HG02571 (cell line): ENCODE data around the gene FNDC3B.

ENCODE experiments used
- ATAC-seq: cut with Tn5 transposase; IDR thresholded peaks from one replicate; pipeline ENCODE4 v1.9.1; 2021; ENCODE audit warnings: mild to moderate bottlenecking, moderate library complexity; ENCODE audit not compliant: unreplicated experiment

The FNDC3B gene

GRCh38 chr3:172276103-172276502 lies 236.7 kb downstream of the FNDC3B start:
- ATAC-seq, result no peak

DNA sequence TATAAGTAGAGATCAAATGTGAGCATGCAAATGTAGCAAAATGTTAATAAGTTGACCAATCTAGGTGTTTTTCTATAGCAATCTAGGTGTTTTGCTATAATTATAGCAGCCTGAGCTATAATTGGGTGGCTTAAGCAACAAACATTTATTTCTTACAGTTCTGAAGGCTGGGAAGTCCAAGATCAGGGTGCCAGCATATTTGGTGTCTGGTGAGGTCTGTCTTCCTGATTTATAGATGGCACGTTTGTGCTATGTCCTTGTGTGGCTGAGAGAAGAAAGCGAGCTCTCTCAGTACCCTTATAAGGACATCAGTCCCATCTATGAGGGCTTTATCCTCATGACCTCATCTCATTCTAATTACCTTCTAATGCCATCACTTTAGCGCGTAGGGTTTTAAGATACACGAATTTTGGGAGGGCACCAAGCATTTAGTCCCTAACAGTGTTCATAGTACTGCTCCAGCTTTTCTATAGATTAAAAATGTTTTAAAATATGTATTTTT lies 237.8 kb downstream of the FNDC3B start:
- no peak for ATAC-seq

- ATAC-seq, result no peak
These were observed 239.8 kb downstream of the FNDC3B start for GRCh38 chr3:172279191-172279640.

DNA sequence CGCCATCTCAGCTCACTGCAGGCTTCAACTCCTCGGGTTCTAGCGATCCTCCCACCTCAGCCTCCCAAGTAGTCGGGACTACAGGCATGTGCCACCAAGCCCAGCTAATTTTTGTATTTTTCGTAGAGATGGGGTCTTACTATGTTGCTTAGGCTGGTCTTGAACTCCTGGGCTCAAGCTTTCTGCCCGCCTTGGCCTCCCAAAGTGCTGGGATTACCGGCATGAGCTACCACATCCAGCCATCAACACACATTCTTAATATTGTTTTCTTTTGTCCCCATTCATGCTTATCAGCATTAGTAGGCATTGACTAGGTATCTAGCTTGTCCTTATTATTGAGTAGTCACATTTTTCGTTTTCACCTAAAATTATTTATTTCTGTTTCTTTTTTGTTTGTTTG lies 240.6 kb downstream of the FNDC3B start:
- no peak for ATAC-seq

GRCh38 chr3:172280406-172281051 lies 241.2 kb downstream of the FNDC3B start:
- no peak for ATAC-seq

DNA sequence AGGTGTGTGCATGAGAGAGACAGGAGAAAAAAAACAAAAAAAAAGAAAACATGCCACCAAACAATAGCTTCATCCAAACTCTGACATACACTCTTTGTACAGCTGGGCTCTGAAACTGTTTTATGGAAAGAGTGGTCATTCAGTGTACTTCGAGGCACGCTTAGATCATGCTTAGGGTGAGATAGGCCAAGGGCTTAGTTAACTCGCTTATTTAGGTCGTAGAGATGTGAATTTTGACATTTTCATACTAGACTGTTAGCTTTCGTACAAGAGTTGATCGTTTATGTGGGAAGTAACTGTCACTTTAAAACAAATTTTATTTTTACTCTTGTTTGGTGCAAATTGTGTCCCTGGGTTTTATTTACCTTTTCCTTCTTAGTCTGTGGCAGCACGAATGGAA lies 242.5 kb downstream of the FNDC3B start:
- no peak for ATAC-seq

DNA sequence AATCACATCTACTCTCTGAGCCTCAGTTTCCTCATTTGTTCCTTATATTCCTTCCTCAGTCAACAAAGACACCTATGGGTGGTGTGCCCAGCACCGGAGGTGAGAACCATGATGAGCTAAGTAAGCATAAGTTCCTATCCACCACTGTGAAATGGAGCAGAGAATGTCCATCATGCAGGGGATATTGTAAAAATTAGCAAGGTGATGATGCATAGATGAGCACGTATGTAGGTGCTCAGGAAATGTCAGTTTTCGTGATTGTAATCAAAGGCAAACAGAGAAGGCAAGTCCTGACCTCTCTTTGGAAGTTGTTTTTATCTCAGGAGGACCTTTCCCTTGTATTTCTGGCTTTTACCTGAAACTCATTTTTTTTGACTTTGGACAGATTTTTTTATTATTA lies 243.5 kb downstream of the FNDC3B start:
- no peak for ATAC-seq

DNA sequence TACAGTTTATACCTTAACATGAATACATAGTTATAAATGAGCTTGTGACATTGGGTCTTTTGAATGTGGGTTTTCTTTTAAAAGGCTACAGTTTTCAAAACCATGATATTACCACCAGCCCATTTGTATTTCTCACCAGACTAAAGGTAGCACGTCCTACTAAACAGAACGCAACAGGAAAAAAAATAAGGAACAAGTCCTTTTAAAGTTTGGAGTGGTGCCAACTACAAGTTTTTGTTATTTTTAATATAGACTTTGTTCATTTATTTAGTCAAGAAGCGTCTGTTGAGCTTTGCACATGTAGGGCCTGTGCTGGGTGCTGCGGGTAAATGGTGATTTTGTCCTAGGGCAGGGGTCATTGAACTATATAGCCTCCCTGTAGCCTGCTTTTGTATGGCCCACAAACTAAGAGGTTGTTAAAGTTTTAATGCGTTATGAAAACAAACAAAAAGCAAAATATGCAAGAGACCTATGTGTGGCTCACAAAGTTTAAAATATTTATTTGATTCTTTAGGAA lies 244.5 kb downstream of the FNDC3B start:
- ATAC-seq, result no peak

- ATAC-seq, result no peak
These were observed 246.5 kb downstream of the FNDC3B start for GRCh38 chr3:172285844-172286243.

- no peak for ATAC-seq
These were observed 247.3 kb downstream of the FNDC3B start for GRCh38 chr3:172286548-172287148.

GRCh38 chr3:172287937-172288477 lies 248.6 kb downstream of the FNDC3B start:
- no peak for ATAC-seq

DNA sequence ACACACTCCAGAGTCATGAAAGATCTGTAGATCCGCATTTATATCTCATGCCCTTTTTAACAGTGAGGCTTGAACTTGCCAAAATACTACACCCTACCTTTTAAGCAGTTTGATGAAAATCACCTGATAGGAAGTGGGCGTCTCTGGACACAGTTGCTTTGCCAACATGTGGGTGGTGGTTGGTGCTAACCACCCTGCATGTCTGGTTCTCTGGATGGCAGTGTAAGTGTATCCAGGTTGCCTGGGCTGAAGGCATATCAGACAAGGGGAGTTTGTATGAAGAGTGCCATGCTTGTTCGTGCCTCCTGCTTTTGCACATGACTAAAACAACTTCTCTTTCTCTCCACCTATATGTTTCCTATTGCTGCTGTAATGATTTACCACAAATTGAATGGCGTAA lies 249.3 kb downstream of the FNDC3B start:
- no peak for ATAC-seq

DNA sequence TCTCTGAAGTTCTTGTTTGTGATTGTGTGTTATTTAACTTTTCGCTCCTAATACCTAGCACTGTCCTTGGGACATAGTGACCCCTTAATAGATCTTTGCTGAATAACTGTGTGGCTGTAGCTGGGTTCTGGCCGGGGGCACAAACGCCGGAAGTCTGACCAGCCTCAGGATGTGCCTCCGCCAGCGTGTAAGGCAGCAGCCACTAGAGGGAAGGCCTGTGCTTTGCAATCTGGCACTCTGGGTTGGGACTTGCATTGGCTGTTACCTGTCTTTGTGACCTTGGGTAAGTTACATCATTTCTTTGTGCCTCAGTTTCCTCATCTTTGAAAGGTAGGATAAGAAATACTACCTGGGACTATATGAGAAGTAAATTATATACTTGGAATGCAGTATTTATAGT lies 250.2 kb downstream of the FNDC3B start:
- no peak for ATAC-seq

GRCh38 chr3:172290457-172290856 lies 251.1 kb downstream of the FNDC3B start:
- no peak for ATAC-seq

GRCh38 chr3:172291650-172292049 lies 252.3 kb downstream of the FNDC3B start:
- no peak for ATAC-seq

DNA sequence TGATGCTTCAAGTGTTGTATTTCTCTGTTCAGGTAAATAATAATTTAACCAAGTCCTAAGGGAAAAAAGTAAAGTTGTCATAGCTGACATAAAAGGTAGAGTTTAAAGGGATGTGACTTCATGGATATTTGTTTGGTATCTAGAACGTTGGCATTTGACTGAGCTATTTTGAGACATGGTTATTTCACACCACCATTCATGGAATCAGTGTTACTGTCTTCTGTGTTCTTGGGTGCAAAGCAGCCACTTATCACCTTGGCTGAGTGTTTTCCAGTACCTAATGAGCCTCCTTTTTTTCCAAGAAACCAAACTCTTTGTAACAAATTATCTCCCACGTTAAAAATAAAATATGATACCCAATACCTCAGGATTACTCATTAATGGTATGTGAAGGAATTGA lies 253.0 kb downstream of the FNDC3B start:
- no peak for ATAC-seq

GRCh38 chr3:172293093-172293492 lies 253.7 kb downstream of the FNDC3B start:
- ATAC-seq, result no peak

- no peak for ATAC-seq
These were observed 254.9 kb downstream of the FNDC3B start for GRCh38 chr3:172294223-172294806.

- no peak for ATAC-seq
These were observed 257.0 kb downstream of the FNDC3B start for GRCh38 chr3:172296248-172296974.

- ATAC-seq, result no peak
These were observed 257.6 kb downstream of the FNDC3B start for GRCh38 chr3:172296975-172297332.

DNA sequence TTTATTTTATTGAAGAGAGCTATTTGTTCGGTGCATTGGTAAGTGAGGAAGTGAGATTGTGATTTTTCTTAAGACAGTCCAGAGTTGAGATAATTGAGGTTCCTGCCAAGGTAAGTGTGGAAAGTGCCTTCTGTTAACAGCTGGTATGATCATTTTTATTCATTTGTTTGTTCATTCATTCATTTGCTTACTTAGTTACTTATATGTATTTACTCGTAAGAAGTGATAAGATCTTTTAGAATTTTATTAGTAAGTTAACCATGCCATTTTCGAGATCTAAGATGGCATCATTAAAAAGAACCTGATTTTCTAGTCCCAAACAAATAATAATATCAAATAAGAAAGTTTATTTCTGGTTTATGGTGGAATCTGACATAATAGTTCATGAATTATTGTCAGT lies 258.9 kb downstream of the FNDC3B start:
- no peak for ATAC-seq
